Neural progenitor cell (in vitro differentiated cells): Measurements from ENCODE around the gene TEK. TPM values are rescaled to one million over a fixed set of nuclear protein-coding genes. Genes with fewer than 3 reads are reported as not detected.

Source experiments
- DNase-seq: peaks from one replicate; pipeline ENCODE4 v3.0.0-alpha.2; 2016; ENCODE audit warnings: low spot score
- H2AFZ ChIP-seq: fragments of 200-600 bp; sonication (generic); replicated peaks from 2 replicates; pipeline ENCODE4 v1.6.1; 2016; ENCODE audit warnings: antibody characterized with exemption
- H3F3A ChIP-seq: fragments of 200-600 bp; sonication (generic); 2 replicates; pipeline ENCODE4 v1.6.1; 2016; ENCODE audit warnings: antibody characterized with exemption, low read depth
- H3K27ac ChIP-seq: fragments of 200-600 bp; sonication (generic); 2 replicates; pipeline ENCODE4 v1.5.1; 2016; ENCODE audit warnings: mild to moderate bottlenecking
- H3K27me3 ChIP-seq: fragments of 200-600 bp; sonication (generic); 2 replicates; pipeline ENCODE4 v1.6.1; 2016; ENCODE audit warnings: mild to moderate bottlenecking, moderate library complexity
- H3K36me3 ChIP-seq: fragments of 200-600 bp; sonication (generic); 2 replicates; pipeline ENCODE4 v1.5.1; 2016
- H3K4me1 ChIP-seq: fragments of 200-600 bp; sonication (generic); 2 replicates; pipeline ENCODE4 v1.6.1; 2016; ENCODE audit warnings: mixed run types
- H3K4me2 ChIP-seq: fragments of 200-600 bp; sonication (generic); 2 replicates; pipeline ENCODE4 v1.6.1; 2016
- H3K4me3 ChIP-seq: fragments of 200-600 bp; sonication (generic); 2 replicates; pipeline ENCODE4 v1.5.1; 2016
- H3K79me2 ChIP-seq: fragments of 200-600 bp; sonication (generic); 2 replicates; pipeline ENCODE4 v1.6.1; 2016; ENCODE audit warnings: low read depth
- H3K9ac ChIP-seq: fragments of 200-600 bp; sonication (generic); 2 replicates; pipeline ENCODE4 v1.6.1; 2016
- H3K9me3 ChIP-seq: fragments of 200-600 bp; sonication (generic); 2 replicates; pipeline ENCODE4 v1.5.1; 2016; ENCODE audit warnings: low read depth
- H4K20me1 ChIP-seq: fragments of 200-600 bp; sonication (generic); 2 replicates; pipeline ENCODE4 v1.6.1; 2016; ENCODE audit warnings: low read depth
- H3K27ac Mint-ChIP-seq: 3 replicates; pipeline ENCODE4 v1.8.0; 2021; ENCODE audit warnings: mixed read lengths
- H3K27me3 Mint-ChIP-seq: 2 replicates; pipeline ENCODE4 v1.8.0; 2022; ENCODE audit warnings: low read depth, mild to moderate bottlenecking, inconsistent platforms, moderate library complexity, mixed read lengths; ENCODE audit not compliant: insufficient read depth
- H3K36me3 Mint-ChIP-seq: 3 replicates; pipeline ENCODE4 v1.8.0; 2021; ENCODE audit warnings: mixed read lengths
- H3K4me1 Mint-ChIP-seq: 3 replicates; pipeline ENCODE4 v1.8.0; 2021; ENCODE audit warnings: mixed read lengths
- H3K4me3 Mint-ChIP-seq: 3 replicates; pipeline ENCODE4 v1.8.0; 2021; ENCODE audit warnings: mild to moderate bottlenecking, moderate library complexity, mixed read lengths
- H3K9me3 Mint-ChIP-seq: 3 replicates; pipeline ENCODE4 v1.8.0; 2020; ENCODE audit warnings: mixed read lengths
- EZH2 ChIP-seq: fragments of 200-600 bp; sonication (generic); IDR thresholded peaks from 2 replicates; pipeline ENCODE4 v1.6.1; 2017; ENCODE audit warnings: antibody characterized with exemption, mild to moderate bottlenecking, moderate library complexity
- EZH2phosphoT487 ChIP-seq: fragments of 200-600 bp; sonication (generic); IDR thresholded peaks from 2 replicates; pipeline ENCODE4 v1.6.1; 2017; ENCODE audit warnings: antibody characterized with exemption
- total RNA-seq: library from RNA; depleted of rRNA; stranded (reverse); fragments of >200 nt; gene quantifications from 2 replicates; pipeline ENCODE4 v1.2.3, GENCODE V29; 2015; ENCODE audit warnings: low replicate concordance
- TF ChIP-seq, protein P1 (sequence below): fragments of 200-600 bp; sonication (generic); IDR thresholded peaks from 2 replicates; pipeline ENCODE4 v1.5.1; 2017; ENCODE audit warnings: antibody characterized with exemption, mild to moderate bottlenecking

The TEK gene
- total RNA-seq, 1 donor from 2014 or later: 12.3 TPM

DNA sequence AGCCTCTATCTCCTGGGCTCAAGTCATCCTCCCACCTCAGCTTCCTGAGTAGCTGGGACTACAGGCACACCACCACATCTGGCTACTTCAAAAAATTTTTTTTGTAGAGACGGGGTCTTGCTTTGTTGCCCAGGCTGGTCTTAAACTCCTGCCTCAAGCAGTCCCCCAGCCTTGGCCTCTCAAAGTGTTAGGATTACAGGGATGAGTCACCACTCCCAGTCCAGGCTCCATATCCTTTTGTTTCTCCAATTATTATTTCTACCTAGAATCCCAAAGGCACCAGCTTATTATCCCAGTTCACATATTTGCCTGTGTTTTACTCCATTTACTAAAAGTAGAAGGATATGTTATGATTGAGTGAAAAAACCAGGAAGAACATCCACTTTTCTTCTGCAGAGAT lies 84.9 kb downstream of the TEK start:
- Mint-ChIP-seq H3K4me3 (no peak overlapping the region), H3K27me3 (peaks cover 2% of the 10 kb centered on the region), H3K36me3 (no peaks in the 10 kb centered on the region), H3K4me1 (no peaks in the 10 kb centered on the region), H3K9me3 (no peaks in the 10 kb centered on the region), H3K27ac (no peak overlapping the region)
- Histone ChIP-seq H2AFZ (no peak overlapping the region), H3K4me1 (no peaks in the 10 kb centered on the region), H3K9me3 (no peaks in the 10 kb centered on the region), H3K4me3 (no peak overlapping the region), H3K4me2 (no peak overlapping the region), H3K9ac (no peak overlapping the region), H3K36me3 (no peaks in the 10 kb centered on the region), H3F3A (no peaks in the 10 kb centered on the region), H4K20me1 (no peaks in the 10 kb centered on the region), H3K27ac (no peak overlapping the region), H3K27me3 (no peaks in the 10 kb centered on the region), H3K79me2 (no peaks in the 10 kb centered on the region)
- TF ChIP-seq EZH2 (no peak), EZH2phosphoT487 (no peak)
- TF ChIP-seq, protein P1, sequence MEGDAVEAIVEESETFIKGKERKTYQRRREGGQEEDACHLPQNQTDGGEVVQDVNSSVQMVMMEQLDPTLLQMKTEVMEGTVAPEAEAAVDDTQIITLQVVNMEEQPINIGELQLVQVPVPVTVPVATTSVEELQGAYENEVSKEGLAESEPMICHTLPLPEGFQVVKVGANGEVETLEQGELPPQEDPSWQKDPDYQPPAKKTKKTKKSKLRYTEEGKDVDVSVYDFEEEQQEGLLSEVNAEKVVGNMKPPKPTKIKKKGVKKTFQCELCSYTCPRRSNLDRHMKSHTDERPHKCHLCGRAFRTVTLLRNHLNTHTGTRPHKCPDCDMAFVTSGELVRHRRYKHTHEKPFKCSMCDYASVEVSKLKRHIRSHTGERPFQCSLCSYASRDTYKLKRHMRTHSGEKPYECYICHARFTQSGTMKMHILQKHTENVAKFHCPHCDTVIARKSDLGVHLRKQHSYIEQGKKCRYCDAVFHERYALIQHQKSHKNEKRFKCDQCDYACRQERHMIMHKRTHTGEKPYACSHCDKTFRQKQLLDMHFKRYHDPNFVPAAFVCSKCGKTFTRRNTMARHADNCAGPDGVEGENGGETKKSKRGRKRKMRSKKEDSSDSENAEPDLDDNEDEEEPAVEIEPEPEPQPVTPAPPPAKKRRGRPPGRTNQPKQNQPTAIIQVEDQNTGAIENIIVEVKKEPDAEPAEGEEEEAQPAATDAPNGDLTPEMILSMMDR: no peak
- DNase-seq: no peak

DNA sequence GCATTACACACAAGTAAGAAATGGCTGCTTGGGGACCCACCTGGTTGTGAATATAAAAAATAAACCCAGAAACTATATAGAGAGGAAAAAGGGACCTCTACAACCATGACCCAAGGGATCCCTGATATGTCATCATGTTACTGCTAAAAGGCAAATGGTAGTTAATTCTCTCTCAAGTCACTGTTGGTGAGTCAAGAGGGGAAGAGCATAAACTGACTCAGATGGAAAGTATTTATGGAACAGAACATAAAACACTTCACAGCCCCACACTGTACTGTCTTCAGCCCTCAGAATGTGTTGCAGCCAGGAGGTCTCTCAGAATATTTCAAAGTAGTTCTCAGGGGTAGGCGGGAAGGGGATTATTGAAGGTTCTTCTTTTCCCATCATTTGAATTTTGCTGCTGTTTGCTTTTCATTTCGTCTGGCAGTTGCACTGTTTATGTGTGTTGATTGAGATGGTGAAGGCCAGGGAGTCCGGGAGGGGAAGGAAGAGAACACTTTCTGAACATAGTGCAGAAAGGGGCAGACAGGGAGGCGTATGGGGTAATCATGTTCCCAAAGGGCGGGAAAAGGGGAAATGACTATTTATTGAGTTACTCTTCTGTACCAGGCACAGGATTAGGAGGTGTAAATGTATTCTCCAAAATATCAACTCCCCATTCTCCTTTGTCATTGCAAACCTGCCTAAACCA lies 85.5 kb downstream of the TEK start:
- Histone ChIP-seq H3K4me2 (no peak overlapping the region), H3K9ac (no peak overlapping the region)

DNA sequence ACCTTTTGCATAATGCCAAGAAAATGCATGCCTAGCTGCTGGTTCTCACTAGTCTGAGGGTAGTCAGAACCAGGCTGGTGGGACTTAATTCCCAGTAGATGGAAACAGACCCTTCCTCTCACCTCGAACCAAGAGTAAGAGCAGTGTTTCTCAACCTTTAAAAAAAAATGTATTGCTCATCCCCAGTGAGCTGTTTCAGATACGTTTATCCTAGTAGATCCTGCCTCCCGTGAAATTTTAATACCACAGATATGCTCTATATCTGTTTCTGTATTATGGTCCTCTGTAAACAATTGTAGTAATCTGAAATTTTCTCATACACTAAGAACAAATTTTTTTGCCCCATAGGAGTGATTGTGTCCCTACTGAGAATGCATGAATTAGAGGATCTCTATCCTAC lies 86.2 kb downstream of the TEK start:
- Histone ChIP-seq H3K79me2 (no peaks in the 10 kb centered on the region), H3K4me2 (no peak overlapping the region), H3K4me1 (no peaks in the 10 kb centered on the region), H3K36me3 (no peaks in the 10 kb centered on the region), H3K4me3 (no peak overlapping the region), H3K27ac (no peak overlapping the region), H3K27me3 (no peaks in the 10 kb centered on the region), H2AFZ (no peak overlapping the region), H4K20me1 (no peaks in the 10 kb centered on the region), H3F3A (no peaks in the 10 kb centered on the region), H3K9me3 (no peaks in the 10 kb centered on the region), H3K9ac (no peak overlapping the region)
- H3K4me1 Mint-ChIP-seq: no peaks in the 10 kb centered on the region
- no peak for TF ChIP-seq EZH2phosphoT487
- TF ChIP-seq, protein P1: no peak
- no peak for TF ChIP-seq EZH2
- DNase-seq: no peak
- H3K4me3 Mint-ChIP-seq: no peak overlapping the region
- no peaks in the 10 kb centered on the region for H3K36me3 Mint-ChIP-seq
- H3K9me3 Mint-ChIP-seq: no peaks in the 10 kb centered on the region
- H3K27ac Mint-ChIP-seq: no peak overlapping the region
- no peaks in the 10 kb centered on the region for H3K27me3 Mint-ChIP-seq

More for the DNA sequence above, 85.5 kb downstream of the TEK start:
- no peak for DNase-seq
- Mint-ChIP-seq H3K4me1 (no peaks in the 10 kb centered on the region), H3K36me3 (no peaks in the 10 kb centered on the region), H3K27ac (no peak overlapping the region), H3K4me3 (no peak overlapping the region), H3K27me3 (peaks cover 2% of the 10 kb centered on the region), H3K9me3 (no peaks in the 10 kb centered on the region)
- no peaks in the 10 kb centered on the region for H3K9me3 ChIP-seq
- no peaks in the 10 kb centered on the region for H3K36me3 ChIP-seq
- H3K27me3 ChIP-seq: no peaks in the 10 kb centered on the region
- no peak overlapping the region for H2AFZ ChIP-seq
- no peaks in the 10 kb centered on the region for H3K4me1 ChIP-seq
- no peaks in the 10 kb centered on the region for H3F3A ChIP-seq
- no peak overlapping the region for H3K4me3 ChIP-seq
- no peaks in the 10 kb centered on the region for H4K20me1 ChIP-seq
- no peaks in the 10 kb centered on the region for H3K79me2 ChIP-seq
- H3K27ac ChIP-seq: no peak overlapping the region
- TF ChIP-seq, protein P1: no peak
- no peak for TF ChIP-seq EZH2phosphoT487
- TF ChIP-seq EZH2: no peak
